ENCODE results near the gene OR2L5. TPM values are rescaled to one million over a fixed set of nuclear protein-coding genes. Genes with fewer than 3 reads are reported as not detected.

Gene OR2L5
- total RNA-seq, 5 donors from 2014 or later (not counting 1 experiment from before 2014, with no cell fraction given), result 0.09 to 0.25 (median 0.14) TPM; not detected in 2

GRCh38 chr1:248054671-248055070, 41.2 kb downstream of the OR2L5 start:
- no peak for ATAC-seq (replicated peaks in 1 of 4)
- CTCF ChIA-PET, result no interaction called here
- H3K27ac Mint-ChIP-seq, result no peak overlapping the region
- no peak overlapping the region for H3K4me3 Mint-ChIP-seq
- Histone ChIP-seq H3K4me1 (ENCODE audit: control insufficient read depth in 1 of 2, extremely low read depth in 1 of 2, insufficient read depth in 2 of 2, low read length in 2 of 2) (no peaks in the 10 kb centered on the region), H3K36me3 (ENCODE audit: control insufficient read depth in 2 of 2, extremely low read depth in 1 of 2, insufficient read depth in 1 of 2, low read length in 1 of 2) (no peaks in the 10 kb centered on the region), H3K4me3 (ENCODE audit: control insufficient read depth in 1 of 2, extremely low read depth in 1 of 2, low read length in 1 of 2) (no peak overlapping the region), H3K27ac (ENCODE audit: low read length) (no peak overlapping the region), H3K9me3 (no peaks in the 10 kb centered on the region), H3K27me3 (replicated peaks in 1 of 2; ENCODE audit: control insufficient read depth in 2 of 2, extremely low read depth in 1 of 2, insufficient read depth in 2 of 2, low read length in 1 of 2) (no peaks in the 10 kb centered on the region)
- no peaks in the 10 kb centered on the region for H3K4me1 Mint-ChIP-seq
- peaks cover 15 to 26% (median 26%) of the 10 kb centered on the region in 3 donors for H3K9me3 Mint-ChIP-seq
- POLR2A ChIA-PET, result no interaction called here
- H3K36me3 Mint-ChIP-seq, result no peaks in the 10 kb centered on the region
- no peak for DNase-seq
- no peaks in the 10 kb centered on the region for H3K27me3 Mint-ChIP-seq

GRCh38 chr1:248055261-248055660, 41.8 kb downstream of the OR2L5 start:
- CTCF ChIA-PET, result no interaction called here
- Histone ChIP-seq H3K36me3 (ENCODE audit: control insufficient read depth in 2 of 2, extremely low read depth in 1 of 2, insufficient read depth in 1 of 2, low read length in 1 of 2) (no peaks in the 10 kb centered on the region), H3K27ac (ENCODE audit: low read length) (no peak overlapping the region), H3K27me3 (replicated peaks in 1 of 2; ENCODE audit: control insufficient read depth in 2 of 2, extremely low read depth in 1 of 2, insufficient read depth in 2 of 2, low read length in 1 of 2) (no peaks in the 10 kb centered on the region), H3K9me3 (no peaks in the 10 kb centered on the region), H3K4me3 (ENCODE audit: control insufficient read depth in 1 of 2, extremely low read depth in 1 of 2, low read length in 1 of 2) (no peak overlapping the region), H3K4me1 (ENCODE audit: control insufficient read depth in 1 of 2, extremely low read depth in 1 of 2, insufficient read depth in 2 of 2, low read length in 2 of 2) (no peaks in the 10 kb centered on the region)
- DNase-seq (no peak), ATAC-seq (replicated peaks in 1 of 4) (no peak)
- no CpG with 5 or more reads among the region's 2 CpGs for WGBS (ENCODE audit: insufficient coverage)
- peaks cover 15 to 26% (median 25%) of the 10 kb centered on the region in 3 donors for H3K9me3 Mint-ChIP-seq
- no peaks in the 10 kb centered on the region for H3K27me3 Mint-ChIP-seq
- no peaks in the 10 kb centered on the region for H3K36me3 Mint-ChIP-seq
- H3K4me3 Mint-ChIP-seq, result no peak overlapping the region
- POLR2A ChIA-PET, result no interaction called here
- no peaks in the 10 kb centered on the region for H3K4me1 Mint-ChIP-seq
- H3K27ac Mint-ChIP-seq, result no peak overlapping the region

GRCh38 chr1:248065071-248065470, 51.6 kb downstream of the OR2L5 start:
- no peaks in the 10 kb centered on the region for H3K4me1 Mint-ChIP-seq
- H3K27me3 Mint-ChIP-seq, result no peaks in the 10 kb centered on the region
- peaks cover 4% of the 10 kb centered on the region for H3K9me3 ChIP-seq
- ATAC-seq (replicated peaks in 1 of 4) (no peak), DNase-seq (no peak)
- ChIA-PET CTCF (no interaction called here), POLR2A (no interaction called here)
- WGBS (ENCODE audit: insufficient coverage), result no CpG with 5 or more reads among the region's 2 CpGs
- no peaks in the 10 kb centered on the region for H3K36me3 Mint-ChIP-seq
- H3K9me3 Mint-ChIP-seq, result peaks cover 5 to 13% (median 9%) of the 10 kb centered on the region in 3 donors
- H3K27me3 ChIP-seq (replicated peaks in 1 of 2; ENCODE audit: control insufficient read depth in 2 of 2, extremely low read depth in 1 of 2, insufficient read depth in 2 of 2, low read length in 1 of 2), result no peaks in the 10 kb centered on the region
- no peak overlapping the region for H3K27ac ChIP-seq (ENCODE audit: low read length)
- no peak overlapping the region for H3K27ac Mint-ChIP-seq
- no peak overlapping the region for H3K4me3 Mint-ChIP-seq
- no peaks in the 10 kb centered on the region for H3K4me1 ChIP-seq (ENCODE audit: control insufficient read depth in 1 of 2, extremely low read depth in 1 of 2, insufficient read depth in 2 of 2, low read length in 2 of 2)
- H3K4me3 ChIP-seq (ENCODE audit: control insufficient read depth in 1 of 2, extremely low read depth in 1 of 2, low read length in 1 of 2), result no peak overlapping the region
- no peaks in the 10 kb centered on the region for H3K36me3 ChIP-seq (ENCODE audit: control insufficient read depth in 2 of 2, extremely low read depth in 1 of 2, insufficient read depth in 1 of 2, low read length in 1 of 2)

- DNase-seq (no peak), ATAC-seq (replicated peaks in 1 of 4) (no peak)
- Histone ChIP-seq H3K27me3 (replicated peaks in 1 of 2; ENCODE audit: control insufficient read depth in 2 of 2, extremely low read depth in 1 of 2, insufficient read depth in 2 of 2, low read length in 1 of 2) (no peaks in the 10 kb centered on the region), H3K4me1 (ENCODE audit: control insufficient read depth in 1 of 2, extremely low read depth in 1 of 2, insufficient read depth in 2 of 2, low read length in 2 of 2) (no peaks in the 10 kb centered on the region), H3K36me3 (ENCODE audit: control insufficient read depth in 2 of 2, extremely low read depth in 1 of 2, insufficient read depth in 1 of 2, low read length in 1 of 2) (no peaks in the 10 kb centered on the region), H3K4me3 (ENCODE audit: control insufficient read depth in 1 of 2, extremely low read depth in 1 of 2, low read length in 1 of 2) (no peak overlapping the region), H3K9me3 (peaks cover 4% of the 10 kb centered on the region), H3K27ac (ENCODE audit: low read length) (no peak overlapping the region)
- ChIA-PET POLR2A (no interaction called here), CTCF (no interaction called here)
- Mint-ChIP-seq H3K9me3 (peaks cover 9 to 16% (median 11%) of the 10 kb centered on the region in 3 donors), H3K27me3 (no peaks in the 10 kb centered on the region), H3K36me3 (no peaks in the 10 kb centered on the region), H3K27ac (no peak overlapping the region), H3K4me3 (no peak overlapping the region), H3K4me1 (no peaks in the 10 kb centered on the region)
- no CpG with 5 or more reads among the region's 3 CpGs for WGBS (ENCODE audit: insufficient coverage)
Measured at GRCh38 chr1:248065604-248066003, 52.1 kb downstream of the OR2L5 start.

Other genes starting within 250 kb of the OR2L5 start
- not detected for gene OR14A16, start 189.5 kb upstream of the OR2L5 start, total RNA-seq
- gene OR11L1, start 171.8 kb upstream of the OR2L5 start, total RNA-seq, result not detected
- under 1 TPM; 0.21 to 0.65 (median 0.46) TPM for gene TRIM58, start 156.5 kb upstream of the OR2L5 start, total RNA-seq
- gene OR2W3, start 118.1 kb upstream of the OR2L5 start, total RNA-seq, result not detected
- not detected for gene OR2T8, start 93.4 kb upstream of the OR2L5 start, total RNA-seq
- gene OR2AJ1, start 88.8 kb upstream of the OR2L5 start, total RNA-seq, result not detected
- 1 to 10 TPM in 2 of 5 donors, not detected in 3; 1.2 TPM for gene OR2L8, start 64.8 kb upstream of the OR2L5 start, total RNA-seq
- gene OR2AK2, start 48.4 kb upstream of the OR2L5 start, total RNA-seq, result under 1 TPM in 2 of 5 donors, not detected in 3; 0.33 to 0.49 TPM
- under 1 TPM; 0.06 to 0.43 (median 0.09) TPM for gene OR2L2, start 16.4 kb downstream of the OR2L5 start, total RNA-seq
- not detected for gene OR2L3, start 33.2 kb downstream of the OR2L5 start, total RNA-seq
- not detected for gene OR2L13, start 81.5 kb downstream of the OR2L5 start, total RNA-seq
- not detected for gene OR2M5, start 131.5 kb downstream of the OR2L5 start, total RNA-seq
- gene OR2M2, start 161.2 kb downstream of the OR2L5 start, total RNA-seq, result not detected
- gene OR2M3, start 183.6 kb downstream of the OR2L5 start, total RNA-seq, result not detected
- not detected for gene OR2M4, start 217.8 kb downstream of the OR2L5 start, total RNA-seq